Left forelimb (tissue), 1 donor: ENCODE measurements around the gene ZCCHC18.
"Not testable (repeated sequence)": the region's sequence is repeated elsewhere in the genome, so short reads cannot be mapped to it uniquely, and the experiment has no call there.

Experiments used
- DNase-seq: peaks from one replicate; pipeline ENCODE4 v3.0.0-alpha.2; 2018; ENCODE audit warnings: low spot score

Gene ZCCHC18

DNA sequence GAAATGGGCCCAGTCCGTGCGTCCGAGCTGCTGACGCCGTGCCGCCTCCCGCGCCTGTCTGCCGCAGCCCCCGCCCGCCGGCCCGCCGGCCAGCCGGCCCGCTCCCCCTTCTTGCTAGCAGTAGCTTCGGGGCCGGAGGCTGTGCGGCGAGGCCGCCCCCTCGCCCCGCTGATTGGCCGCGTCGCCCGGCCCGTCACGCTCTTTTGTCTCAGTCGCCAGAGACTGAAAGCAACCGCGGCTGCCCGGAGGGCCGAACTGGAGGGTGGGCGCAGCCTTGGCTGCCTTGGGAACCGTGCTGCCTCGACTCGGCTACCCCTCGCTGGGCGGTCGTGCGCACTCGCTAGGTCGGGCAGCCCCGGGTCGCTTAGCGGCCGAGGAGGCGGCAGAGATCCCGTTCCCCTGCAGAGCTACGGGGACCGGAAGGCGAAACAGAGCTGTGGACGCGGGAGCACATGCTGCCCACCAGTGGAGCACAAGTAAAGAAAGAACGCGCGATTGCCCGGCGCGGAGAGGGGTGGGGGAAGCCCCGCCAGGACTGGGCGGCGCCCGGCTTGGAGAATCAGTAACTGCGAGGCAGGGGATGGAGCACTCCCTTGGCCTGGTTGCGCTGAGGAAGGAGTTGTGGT, at the start of gene ZCCHC18:
Gene ZCCHC18 (plus strand): TSS at position 198 of the 626 bp plus-strand sequence. CDS start 1,589 bp downstream, outside the sequence.
- peak; percentile 78 for DNase-seq

DNA sequence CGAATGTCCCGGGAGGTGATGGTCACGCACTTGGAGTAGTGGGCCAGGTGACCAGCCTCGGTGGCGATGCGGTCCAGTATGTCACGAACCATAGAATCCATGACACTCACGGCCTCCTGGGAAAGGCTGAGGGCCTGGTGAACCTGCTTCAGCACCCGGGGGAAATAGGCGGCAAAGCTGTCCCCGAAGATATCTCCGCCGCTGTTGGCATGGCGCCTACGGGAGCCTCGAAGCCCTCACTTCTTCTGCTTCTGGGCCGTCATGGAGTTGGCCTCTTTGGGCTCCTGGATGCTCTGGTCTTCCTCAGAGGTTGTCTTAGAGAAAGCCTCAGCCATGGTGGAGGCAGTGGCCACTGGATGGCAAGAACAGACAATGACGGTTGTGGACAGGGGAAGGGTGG, 49.7 kb upstream of the ZCCHC18 start:
- DNase-seq = not testable (repeated sequence)

DNA sequence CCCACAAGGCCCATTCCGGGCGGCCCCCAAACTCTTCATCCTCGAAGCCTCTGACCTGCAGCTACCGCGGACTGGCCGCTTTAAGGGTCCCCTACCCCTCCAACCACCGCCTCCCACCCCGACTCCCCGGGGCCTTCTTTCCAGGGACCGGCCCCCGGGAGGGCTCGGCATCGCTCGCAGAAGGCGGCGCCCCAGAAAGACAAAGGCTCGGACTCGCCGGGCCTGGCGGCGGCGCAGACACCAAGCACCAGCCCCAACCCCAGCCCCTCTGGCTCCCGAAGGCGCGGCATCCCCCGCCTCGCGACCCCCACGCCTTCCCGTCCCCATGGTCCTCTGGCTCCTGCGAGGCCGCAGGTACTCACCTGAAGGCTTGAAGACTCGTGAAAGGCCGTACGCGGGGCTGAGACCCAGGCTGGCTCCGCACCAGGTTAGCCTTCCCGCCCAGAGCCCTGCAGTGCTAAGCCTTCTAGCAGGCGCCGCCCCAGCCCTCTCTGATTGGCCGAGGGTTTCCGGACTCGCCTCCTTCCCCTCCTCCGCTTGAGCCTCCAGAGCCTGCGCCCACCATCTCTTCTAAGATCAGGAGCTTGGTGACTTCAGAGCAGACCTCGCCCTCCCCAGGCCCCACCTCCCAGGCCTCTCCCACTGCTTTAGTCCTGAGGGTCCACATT, 36.4 kb upstream of the ZCCHC18 start, which contains the start of gene TMSB15C:
Gene TMSB15C (minus strand): TSS at position 459 of the 668 bp plus-strand sequence.
- not testable (repeated sequence) for DNase-seq

DNA sequence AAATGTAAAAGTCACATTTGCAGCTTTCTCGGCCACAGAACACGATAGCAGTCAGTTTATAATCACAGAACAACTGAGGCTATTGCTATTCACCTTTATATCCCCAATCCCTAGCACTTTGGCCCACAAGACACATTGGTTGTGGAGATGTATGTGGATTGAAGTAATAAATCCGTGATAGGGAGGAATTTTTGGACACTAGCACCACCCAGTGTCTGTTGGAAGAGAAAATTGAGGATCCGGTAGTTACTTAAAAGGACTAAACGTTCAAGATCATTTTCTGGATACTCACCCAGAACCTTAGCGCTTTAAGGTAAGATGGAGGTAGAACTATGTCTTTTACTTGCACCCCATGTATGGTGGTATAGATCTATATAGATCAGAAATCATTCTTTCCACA, 34.5 kb upstream of the ZCCHC18 start:
- DNase-seq = not testable (repeated sequence)

DNA sequence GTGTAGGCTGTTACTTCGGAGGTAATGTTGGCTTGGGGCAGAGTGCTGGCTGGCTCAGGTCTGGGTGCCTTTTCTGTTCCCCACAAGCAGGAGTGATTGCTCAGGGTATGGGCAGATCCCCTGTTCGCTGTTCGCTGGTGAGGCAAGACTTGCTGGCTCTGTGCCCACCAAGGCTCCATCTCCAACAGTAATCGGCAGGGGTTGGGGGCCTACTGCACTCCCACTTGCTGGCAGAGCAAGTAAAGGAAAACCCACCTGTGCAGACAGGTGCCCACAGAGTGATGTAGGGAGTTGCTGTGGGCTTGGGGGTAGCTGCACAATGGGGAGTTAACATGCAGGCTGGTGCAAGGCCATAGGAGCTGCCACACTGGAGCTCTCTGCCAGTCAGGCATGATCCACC, 28.3 kb upstream of the ZCCHC18 start:
- DNase-seq = no peak

DNA sequence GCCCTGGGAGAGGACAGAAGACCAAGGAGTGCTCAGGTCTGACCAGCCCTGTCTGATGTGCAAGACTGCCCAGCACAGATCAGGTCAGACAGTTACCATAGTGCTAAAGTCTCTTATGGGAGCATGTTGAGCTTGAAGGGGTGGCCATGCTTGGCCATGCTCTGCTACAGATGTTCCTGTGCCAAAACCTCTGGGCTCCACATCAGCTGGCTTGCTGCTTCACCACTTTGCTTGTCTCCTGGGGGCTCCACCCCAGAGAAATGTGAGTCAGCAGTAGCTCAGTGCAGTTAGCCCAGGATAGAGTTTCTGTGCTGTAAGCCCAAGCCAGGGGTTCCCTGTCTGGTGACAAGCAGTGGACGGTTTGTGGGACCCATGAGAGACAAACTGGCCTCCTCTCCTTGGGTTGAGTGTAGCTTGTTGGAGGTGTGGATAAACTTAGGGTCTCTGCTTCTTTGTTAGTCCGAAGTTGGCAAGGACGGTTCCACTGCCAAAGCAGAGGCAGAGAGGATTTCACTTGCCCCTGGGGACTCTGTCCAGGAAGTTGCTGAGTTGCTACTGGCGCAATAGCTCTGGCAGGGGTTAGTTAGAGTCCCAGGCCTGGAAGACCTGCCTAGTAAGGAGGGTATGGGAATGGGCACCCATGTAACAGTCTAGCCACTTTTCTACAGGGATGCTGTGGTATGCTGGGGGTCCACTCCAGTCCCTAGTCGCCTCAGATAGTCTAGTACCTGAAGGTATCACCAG, 27.6 kb upstream of the ZCCHC18 start:
- DNase-seq = no peak

DNA sequence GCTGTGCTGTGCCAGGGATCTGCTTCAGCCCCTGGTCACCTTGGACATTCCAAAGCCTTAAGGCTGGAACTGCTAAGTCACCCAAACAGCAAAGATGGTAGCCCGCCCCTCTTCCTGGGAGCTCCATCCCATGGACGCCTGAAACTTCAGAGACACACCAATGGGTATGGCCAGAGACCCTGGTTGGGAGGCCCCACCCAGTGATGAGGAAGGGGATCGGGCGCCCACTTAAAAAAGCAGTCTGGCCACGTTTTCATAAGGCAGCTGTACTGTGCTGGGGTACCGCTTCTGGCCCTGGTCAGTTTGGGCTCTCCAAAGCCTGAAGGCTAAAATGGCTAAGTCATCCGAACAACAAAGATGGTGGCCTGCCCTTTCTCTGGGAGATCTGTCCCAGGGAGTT, 26.8 kb upstream of the ZCCHC18 start:
- no peak for DNase-seq

DNA sequence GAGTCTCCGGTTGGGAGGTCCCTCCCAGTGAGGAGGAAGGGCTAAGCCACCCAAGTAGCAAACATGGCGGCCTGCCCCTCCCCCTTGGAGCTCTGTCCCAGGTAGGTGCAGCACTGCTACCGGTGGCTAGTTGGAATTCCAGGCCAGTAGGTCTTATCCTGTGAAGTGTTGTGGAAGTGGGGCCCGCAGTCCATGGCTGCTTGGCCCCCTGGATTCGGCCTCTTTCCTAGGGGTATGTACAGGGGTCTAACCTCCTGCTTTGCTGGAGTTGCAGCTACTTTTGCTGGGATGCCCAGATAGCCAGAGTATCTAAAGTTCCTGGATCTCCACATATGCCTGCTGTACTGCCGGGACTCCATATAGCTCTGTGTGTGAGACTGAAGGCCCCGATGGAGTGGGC, 26.4 kb upstream of the ZCCHC18 start:
- DNase-seq = no peak

DNA sequence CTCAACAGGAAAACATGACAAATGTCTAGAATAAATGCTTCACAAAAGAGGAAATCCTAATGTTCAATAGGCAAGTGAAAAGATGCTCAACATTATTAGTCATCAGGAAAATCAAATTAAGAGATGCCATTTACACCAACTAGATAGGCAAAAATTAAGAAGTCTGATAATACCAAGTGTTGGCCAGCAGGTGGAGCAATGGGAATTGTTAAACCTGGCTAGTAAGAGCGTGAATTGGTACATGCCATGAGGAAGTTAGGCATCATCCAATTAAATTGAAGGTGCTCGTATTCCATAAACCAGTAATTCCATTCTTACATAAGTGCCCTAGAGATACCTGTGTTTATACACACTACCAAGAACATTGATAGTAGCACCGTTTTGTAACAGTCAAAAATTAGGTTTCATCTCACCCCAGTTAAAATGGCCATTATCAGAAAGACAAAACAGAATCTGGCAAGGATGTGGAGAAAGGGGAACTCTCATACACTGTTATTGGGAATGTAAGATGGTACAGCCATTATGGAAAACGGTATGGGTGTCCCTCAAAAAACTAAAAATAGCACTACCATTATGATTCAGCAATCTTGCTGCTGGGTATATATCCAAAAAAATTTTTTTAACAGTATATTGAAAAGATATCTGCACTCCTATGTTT, 14.0 kb upstream of the ZCCHC18 start:
- DNase-seq = no peak

DNA sequence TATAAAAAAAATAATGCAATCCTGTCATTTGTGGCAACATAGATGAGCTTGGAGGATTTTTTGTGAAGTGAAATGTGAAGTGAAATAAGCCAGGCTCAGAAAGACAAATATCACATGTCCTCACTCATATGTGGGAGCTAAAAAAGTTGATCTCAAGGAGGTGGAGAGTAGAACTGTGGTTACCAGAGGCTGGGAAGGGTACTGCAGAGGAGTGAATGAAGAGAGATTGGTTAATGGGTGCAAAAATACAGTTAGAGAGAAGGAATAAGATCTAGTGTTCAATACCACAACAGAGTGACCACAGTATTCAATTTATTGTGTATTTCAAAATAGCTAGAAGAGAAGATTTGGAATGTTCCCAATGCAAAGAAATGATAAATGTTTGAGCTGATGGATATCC, 13.4 kb upstream of the ZCCHC18 start:
- no peak for DNase-seq

DNA sequence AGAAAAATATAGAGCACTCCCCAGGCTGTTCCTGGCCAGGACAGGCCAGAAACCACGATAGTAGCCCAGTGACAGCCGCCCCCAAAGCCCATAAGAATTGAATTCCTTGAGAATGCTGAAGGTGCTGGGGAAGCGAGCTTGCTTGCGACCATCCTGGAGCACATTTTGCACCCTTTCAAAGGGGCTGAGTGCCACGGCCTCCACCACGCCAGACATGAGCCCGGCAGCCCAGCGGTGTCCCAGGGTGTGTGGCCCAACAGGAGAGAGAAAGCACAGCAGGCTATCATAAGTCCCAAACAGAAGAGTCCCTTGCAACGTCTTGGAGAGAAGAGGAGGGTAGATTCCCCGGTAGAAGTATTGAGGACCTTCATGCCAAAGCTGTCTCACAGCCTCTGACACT, 7.6 kb upstream of the ZCCHC18 start:
- no peak for DNase-seq

DNA sequence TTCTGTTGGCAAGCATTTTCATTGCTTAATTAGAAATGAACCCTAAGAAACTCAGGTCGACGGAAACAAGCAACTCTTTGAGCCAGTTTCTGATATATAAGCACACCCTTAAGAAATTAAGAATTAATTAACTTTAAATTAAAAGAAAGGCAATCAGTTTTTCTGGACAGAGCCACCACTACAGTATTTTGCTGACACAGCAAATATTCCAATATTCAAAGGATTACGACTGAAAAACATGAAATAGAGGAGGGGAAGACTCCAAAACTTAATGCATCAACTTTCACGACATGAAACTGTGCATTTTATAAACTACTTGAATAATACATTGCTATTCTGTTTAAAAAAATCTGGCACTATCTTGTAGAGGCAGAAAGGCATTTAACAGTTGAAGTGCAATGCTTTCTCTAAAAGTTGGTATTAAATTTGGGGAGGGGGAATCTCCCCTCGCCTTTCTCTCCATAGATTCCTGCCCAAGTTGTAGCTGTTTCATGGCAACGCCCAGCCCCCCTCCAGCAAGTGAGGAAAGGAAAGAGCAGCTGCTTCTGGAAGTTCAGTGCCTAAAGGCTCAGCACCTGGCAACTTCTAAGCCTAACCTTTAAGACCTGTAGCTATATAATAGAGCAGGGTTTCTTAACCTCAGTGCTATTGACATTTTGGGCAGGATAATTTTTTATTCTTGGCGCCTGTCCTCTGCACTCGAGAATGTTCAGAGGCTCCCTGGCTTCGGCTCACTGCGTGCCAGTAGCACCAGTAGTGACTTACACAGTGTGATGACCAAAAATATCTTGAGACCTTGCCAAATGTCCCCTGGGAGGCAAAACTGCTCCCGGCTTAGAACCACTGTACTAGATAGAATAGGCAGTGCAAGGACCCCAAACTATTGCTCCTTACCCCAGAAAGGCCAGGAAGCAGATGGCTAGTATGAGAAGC, 6.7 kb upstream of the ZCCHC18 start:
- DNase-seq = no peak

DNA sequence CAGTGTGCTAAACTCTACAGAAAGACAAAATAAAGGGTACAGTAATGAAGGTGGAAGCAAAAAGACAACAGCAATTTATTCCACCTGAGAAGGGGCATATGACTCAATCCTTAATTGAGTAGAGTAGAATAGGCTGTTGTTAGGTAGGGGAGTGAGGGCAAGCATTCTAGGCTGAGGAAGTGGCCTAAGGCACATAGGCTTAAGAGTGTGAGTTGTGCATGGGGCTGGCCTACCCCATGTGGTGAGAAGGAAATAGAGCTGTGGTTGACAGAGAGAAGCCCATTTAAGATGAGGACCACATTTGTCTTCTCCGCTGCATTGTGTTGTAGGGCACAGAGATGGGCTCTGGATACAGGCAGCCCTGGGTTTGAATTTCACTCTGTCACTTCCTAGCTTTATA, 3.4 kb upstream of the ZCCHC18 start:
- DNase-seq = no peak

DNA sequence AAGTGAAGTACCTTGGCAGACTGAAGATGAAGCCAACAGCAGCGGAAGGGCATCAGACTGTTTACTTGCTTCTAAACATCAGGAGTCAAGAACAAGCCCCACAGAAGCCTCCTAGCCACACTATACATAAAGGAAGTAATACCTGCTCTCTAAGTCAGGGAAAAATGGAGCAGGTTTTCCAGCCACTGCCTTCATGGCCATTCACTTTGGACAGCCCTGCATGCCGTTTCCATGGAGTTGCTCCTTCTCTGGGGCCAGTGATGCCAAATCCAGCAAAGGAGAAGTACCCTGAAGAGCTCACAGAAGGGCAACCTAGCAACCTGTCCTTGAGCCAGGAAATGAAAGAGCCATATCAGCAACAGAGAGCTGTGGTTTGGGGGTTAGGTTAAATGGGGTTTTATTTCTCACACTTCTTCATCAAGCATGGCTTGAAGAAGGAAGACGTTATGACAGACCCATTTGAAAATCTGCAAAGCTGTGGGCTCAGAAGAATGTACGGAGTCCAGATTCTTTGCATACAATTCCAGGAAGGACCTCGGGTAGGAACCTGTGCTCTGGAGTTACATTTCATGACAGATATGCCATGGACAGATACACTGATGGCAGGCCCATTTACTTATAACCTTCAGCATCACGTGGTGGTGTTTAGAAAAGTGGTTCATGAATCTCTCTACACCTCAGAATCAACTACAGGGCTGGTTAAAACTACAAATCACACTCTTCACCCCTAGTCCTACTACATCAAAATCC, 1.7 kb upstream of the ZCCHC18 start:
- DNase-seq = not testable (repeated sequence)

DNA sequence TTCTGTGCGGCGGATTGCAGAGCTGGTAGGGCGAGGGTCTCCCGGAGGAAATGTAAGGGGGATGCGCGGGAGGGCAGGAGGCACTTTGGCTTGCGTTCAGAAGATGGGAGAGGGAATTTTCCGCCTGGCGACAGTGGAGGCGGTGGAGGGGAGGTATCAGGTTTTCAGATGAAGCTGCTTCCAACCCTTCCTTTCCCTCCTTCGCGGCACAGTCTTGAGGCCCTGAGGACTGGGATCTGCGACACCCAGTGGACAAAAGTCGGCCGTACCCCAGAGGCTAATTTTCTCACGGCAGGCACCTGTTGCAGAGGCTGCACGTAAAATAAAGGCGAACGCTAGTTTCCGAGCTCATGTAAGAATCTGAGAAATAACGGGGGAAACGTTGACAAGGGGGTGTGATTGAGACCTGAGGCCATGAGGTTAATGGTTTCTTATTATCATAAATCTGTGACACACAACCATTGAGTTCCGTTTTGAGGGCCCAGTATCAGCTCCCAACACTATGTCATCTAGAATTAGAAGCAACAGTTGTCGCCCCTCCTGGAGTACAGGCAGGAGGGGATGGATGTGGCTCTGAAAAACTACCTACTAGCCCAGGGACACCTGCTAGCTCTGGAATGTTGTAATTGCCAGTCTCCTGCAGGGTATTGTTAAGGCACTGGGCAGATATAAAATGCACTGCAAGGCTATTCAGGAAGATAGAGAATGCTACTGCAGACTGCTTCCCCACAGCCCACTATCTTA, 1.1 kb downstream of the ZCCHC18 start:
- no peak for DNase-seq

DNA sequence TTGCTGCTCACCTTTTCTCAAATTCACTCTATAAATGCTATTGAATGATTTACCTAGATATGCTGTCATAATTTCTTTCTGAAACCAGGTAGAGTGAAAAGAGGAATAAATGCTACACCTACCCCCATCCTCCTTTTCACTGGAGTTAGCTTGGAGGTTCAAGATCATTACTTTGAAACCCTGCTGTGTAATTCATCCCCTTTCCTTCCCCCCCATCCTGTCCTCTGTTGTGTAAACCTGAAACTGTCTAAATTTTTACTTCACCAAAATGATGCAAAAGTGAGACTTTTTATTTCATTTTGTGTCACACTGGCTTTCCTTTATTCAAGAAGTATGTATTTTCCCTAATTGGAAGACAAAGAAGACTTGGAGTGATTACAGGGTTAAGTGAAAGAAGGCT, 5.4 kb downstream of the ZCCHC18 start:
- DNase-seq = no peak

DNA sequence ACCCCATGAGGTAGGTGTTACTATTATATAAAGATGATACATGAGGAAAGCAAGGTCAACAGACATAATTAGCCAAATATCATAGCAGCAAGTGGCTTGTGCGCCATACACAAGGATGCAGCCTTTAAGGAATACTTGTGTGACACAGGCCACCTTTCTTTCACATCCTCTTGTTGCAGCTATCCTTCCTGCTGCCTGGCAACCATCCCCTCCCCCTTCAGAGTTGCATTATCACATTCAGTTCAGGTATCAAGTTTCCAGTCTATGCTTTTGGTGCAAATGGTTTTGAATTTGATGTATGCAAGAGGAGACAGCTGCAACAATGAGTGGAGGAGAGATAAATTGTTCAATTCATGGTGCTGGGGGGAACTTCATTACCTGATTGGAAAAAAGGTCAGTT, 6.4 kb downstream of the ZCCHC18 start:
- DNase-seq = no peak

DNA sequence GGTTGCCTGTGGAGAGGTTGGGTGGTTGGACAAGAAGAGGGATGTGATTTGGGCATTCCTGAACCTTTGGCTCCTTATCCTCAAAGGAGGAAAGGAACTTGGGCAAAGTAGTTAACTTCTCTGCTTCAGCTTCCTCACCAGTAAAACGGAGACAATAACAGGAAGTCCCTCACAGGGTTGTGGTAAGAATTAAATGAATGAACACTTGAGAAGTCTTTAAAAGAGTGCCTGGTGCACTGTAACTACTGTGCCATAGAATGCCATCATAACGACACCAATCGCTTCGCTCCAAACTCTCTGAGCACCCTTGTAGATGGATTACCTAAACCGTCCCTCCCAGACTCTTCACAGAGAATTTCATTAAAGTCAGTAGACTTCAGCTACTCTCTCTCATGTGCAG, 10.5 kb downstream of the ZCCHC18 start:
- no peak for DNase-seq

DNA sequence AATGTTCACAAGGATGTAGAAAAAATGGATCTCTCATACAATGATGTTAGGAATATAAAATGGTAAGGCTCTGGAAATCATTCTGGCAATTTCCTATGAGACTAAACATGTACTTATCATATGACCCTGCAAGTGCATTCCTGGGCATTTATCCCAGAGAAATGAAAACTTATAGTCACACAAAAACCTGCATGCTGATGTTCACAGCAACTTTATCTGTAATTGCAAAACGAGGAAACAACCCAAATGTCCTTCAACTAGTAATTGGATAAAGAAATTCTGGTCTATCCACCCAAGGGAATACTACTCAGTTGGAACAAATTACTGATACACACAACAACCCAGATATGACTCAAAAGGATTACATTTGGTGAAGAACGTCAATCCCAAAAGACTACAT, 14.5 kb downstream of the ZCCHC18 start:
- no peak for DNase-seq

DNA sequence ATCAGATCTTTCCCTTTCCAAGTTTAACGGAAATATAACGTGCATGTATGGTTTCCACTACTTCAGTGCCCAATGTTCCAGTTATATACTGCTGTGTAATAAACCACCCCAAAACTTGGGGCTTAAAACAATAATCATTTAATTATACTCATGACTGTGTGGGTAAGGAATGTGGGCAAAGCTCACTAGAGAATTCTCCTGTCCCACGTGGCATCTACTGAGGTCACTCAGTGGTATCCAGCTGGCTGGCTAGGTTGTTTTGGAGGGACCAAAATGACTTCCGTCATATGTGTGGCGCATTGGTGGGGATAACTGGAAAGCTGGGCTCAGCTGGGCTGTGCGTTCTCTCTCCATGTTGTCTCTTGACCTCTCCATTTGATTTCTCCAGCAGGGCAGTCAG, 18.5 kb downstream of the ZCCHC18 start:
- DNase-seq = no peak
